CD4-positive, alpha-beta T cell (primary cell): ENCODE results near the gene SLC28A1. TPM values are rescaled to one million over a fixed set of nuclear protein-coding genes. Genes with fewer than 3 reads are reported as not detected.
"Not testable (repeated sequence)": the region's sequence is repeated elsewhere in the genome, so short reads cannot be mapped to it uniquely, and the experiment has no call there.

Experiments
- ATAC-seq: fragments of 200-7000 bp; cut with Tn5 transposase; one replicate; pipeline ENCODE4 v1.10.0; 2022; ENCODE audit warnings: mild to moderate bottlenecking; ENCODE audit not compliant: poor library complexity
- CTCF ChIA-PET: fragments of 350-600 bp; sonication (Branson Sonifier 250); formaldehyde crosslinking; loops from one replicate; lab custom pipeline; 2021; ENCODE audit warnings: antibody characterized with exemption, inconsistent platforms; lab: Charles Lee
- POLR2A ChIA-PET: fragments of 350-600 bp; sonication (Branson Sonifier 250); formaldehyde crosslinking; loops from one replicate; lab custom pipeline; 2021; ENCODE audit warnings: antibody characterized with exemption, inconsistent platforms; lab: Charles Lee
- DNase-seq, 14 experiments: peaks; one replicate each; pipeline ENCODE4 v3.0.0-alpha.2; 2013 to 2020; ENCODE audit warnings: mixed read lengths in 2 of 14
- H3K27ac ChIP-seq, 2 donors: one replicate each; pipeline versions ENCODE4 v1.5.1 to v1.7.0; 2013; ENCODE audit warnings: low read length in 2 of 2, low read depth in 1 of 2, mild to moderate bottlenecking in 1 of 2
- H3K27me3 ChIP-seq, 2 experiments: 1 replicate in 1 of 2; 2 replicates in 1 of 2; pipeline versions ENCODE4 v1.6.1 to v1.7.0; 2013; ENCODE audit warnings: low read length in 2 of 2, control low read depth in 1 of 2, mild to moderate bottlenecking in 1 of 2, moderate library complexity in 1 of 2; ENCODE audit not compliant: insufficient read depth in 2 of 2, control insufficient read depth in 1 of 2
- H3K36me3 ChIP-seq: one replicate; pipeline ENCODE4 v1.6.1; 2013; ENCODE audit warnings: low read length, control low read depth; ENCODE audit not compliant: insufficient read depth
- H3K4me1 ChIP-seq: one replicate; pipeline ENCODE4 v1.6.1; 2013; ENCODE audit warnings: low read length, control low read depth; ENCODE audit not compliant: insufficient read depth
- H3K4me3 ChIP-seq: one replicate; pipeline ENCODE4 v1.5.1; 2013; ENCODE audit warnings: mild to moderate bottlenecking, low read length, moderate library complexity
- H3K9me3 ChIP-seq, 2 experiments: 1 replicate in 1 of 2; 2 replicates in 1 of 2; pipeline versions ENCODE4 v1.6.1 to v1.7.0; 2013; ENCODE audit warnings: low read length in 2 of 2, mild to moderate bottlenecking in 2 of 2, control low read depth in 1 of 2, moderate library complexity in 1 of 2; ENCODE audit not compliant: control insufficient read depth in 1 of 2, insufficient read depth in 1 of 2
- H3K27ac Mint-ChIP-seq: one replicate; pipeline ENCODE4 v1.8.0; 2020; ENCODE audit warnings: mixed read lengths
- H3K27me3 Mint-ChIP-seq: one replicate; pipeline ENCODE4 v1.8.0; 2021; ENCODE audit warnings: mixed read lengths
- H3K36me3 Mint-ChIP-seq: one replicate; pipeline ENCODE4 v1.8.0; 2021; ENCODE audit warnings: low read depth, mixed read lengths
- H3K4me1 Mint-ChIP-seq: one replicate; pipeline ENCODE4 v1.8.0; 2021; ENCODE audit warnings: low read depth, mixed read lengths
- H3K4me3 Mint-ChIP-seq: one replicate; pipeline ENCODE4 v1.8.0; 2020; ENCODE audit warnings: mild to moderate bottlenecking, mixed read lengths
- H3K9me3 Mint-ChIP-seq: one replicate; pipeline ENCODE4 v1.8.0; 2020; ENCODE audit warnings: mixed read lengths
- intact Hi-C, 2 experiments: fragments of 100-400 bp; cut with DNase I in 1 of 2; cut with micrococcal nuclease in 1 of 2; formaldehyde crosslinking; loops; one replicate each; pipeline versions ENCODE4 v1.15.1 to v1.9.0; 2023 to 2025; cut with DNase I, micrococcal nuclease
- total RNA-seq, 174 experiments: library from RNA in 2 of 174; stranded (reverse) in 2 of 174; gene quantifications; one replicate each; pipeline ENCODE4 v1.2.3 and lab custom pipeline; 2021 to 2026
- TF ChIP-seq, protein P1 (sequence below): fragments of 200-600 bp; IDR thresholded peaks from one replicate; pipeline ENCODE4 v1.8.0; 2022; ENCODE audit warnings: antibody characterized with exemption, mild to moderate bottlenecking

Gene SLC28A1
- total RNA-seq, 2 experiments from 2014 or later = not detected

DNA sequence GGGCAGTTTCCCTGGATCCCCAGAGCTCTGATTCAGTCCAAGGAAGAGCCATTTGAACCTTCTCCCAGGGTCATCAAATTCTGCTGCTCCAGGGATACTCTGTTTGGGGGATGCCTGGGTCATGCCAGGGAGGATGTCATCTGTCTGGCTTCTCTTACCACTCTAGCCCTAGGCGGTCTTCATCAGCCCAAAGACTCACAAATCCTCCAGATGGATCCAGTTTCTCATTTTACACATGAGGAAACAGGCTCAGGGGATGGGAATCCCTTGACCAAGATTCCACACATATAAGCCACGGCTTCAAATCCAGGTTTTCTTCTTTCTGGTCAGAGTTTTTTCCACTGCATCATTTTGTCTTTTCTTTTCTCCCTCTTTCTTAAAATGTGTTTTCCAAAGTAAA is 36.7 kb downstream of the SLC28A1 start:
- TF ChIP-seq, protein P1, sequence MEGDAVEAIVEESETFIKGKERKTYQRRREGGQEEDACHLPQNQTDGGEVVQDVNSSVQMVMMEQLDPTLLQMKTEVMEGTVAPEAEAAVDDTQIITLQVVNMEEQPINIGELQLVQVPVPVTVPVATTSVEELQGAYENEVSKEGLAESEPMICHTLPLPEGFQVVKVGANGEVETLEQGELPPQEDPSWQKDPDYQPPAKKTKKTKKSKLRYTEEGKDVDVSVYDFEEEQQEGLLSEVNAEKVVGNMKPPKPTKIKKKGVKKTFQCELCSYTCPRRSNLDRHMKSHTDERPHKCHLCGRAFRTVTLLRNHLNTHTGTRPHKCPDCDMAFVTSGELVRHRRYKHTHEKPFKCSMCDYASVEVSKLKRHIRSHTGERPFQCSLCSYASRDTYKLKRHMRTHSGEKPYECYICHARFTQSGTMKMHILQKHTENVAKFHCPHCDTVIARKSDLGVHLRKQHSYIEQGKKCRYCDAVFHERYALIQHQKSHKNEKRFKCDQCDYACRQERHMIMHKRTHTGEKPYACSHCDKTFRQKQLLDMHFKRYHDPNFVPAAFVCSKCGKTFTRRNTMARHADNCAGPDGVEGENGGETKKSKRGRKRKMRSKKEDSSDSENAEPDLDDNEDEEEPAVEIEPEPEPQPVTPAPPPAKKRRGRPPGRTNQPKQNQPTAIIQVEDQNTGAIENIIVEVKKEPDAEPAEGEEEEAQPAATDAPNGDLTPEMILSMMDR = no peak
- Mint-ChIP-seq H3K4me1 (no peaks in the 10 kb centered on the region), H3K9me3 (no peaks in the 10 kb centered on the region), H3K4me3 (no peak overlapping the region), H3K27ac (no peak overlapping the region), H3K27me3 (no peaks in the 10 kb centered on the region), H3K36me3 (no peaks in the 10 kb centered on the region)
- H3K27ac ChIP-seq = no peak overlapping the region
- no peaks in the 10 kb centered on the region for H3K4me1 ChIP-seq
- CTCF ChIA-PET = no interaction called here
- POLR2A ChIA-PET = no interaction called here
- no peaks in the 10 kb centered on the region for H3K27me3 ChIP-seq
- no peaks in the 10 kb centered on the region for H3K36me3 ChIP-seq
- no peaks in the 10 kb centered on the region for H3K9me3 ChIP-seq
- ATAC-seq = no peak
- DNase-seq = no peak
- no peak overlapping the region for H3K4me3 ChIP-seq
- intact Hi-C loops = no loop called here

DNA sequence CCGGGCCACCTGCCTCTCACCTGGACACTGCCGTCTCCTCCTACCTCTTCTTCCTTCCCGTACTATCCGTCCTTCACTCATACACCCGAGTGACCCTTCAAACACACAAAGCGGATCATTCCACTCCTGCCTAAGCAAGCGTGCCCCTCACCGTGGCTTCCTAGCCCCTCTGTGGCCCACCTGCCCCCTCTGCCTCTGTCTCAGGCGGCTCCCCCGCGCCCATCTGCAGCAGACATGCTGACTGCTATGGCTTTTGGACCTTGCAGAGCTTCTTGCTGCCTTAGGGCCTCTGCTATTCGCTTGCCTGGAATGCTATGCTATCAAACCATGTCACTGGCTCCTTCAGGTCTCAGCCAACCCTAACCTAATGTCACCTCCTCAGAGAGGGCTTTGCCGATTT is 38.1 kb downstream of the SLC28A1 start:
- no peaks in the 10 kb centered on the region for H3K27me3 Mint-ChIP-seq
- no peak for ATAC-seq

DNA sequence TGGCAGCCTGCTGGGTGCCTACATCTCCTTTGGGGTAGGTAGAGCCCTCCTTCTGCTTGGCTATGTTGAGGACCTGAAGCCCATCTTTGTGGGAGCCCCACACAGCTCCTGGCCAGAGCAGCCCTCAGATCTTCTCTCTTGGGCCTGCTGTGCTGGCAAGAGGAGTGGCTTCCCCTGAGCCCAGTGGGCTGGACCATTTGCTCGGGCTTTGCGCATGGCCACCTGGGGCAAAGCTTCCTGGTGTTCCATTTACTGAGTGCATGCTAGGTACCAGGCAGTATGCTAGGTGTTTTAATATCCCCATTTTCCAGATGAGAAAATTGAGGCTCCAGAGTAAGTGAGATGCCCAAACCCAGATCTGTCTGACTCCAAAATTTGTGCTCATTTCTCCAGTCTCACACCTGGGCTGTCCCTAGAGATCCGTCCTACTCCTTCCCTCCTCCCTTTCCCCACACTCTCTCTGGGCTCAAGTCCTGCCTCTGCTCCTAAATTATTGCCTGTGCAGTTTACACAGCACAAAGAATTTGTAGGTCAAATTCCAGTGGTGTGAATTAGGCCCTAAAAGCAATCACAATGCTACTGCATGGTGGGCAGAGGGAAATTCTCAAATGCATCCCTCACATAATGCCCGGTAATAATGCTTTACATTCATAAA is 39.7 kb downstream of the SLC28A1 start:
- no peaks in the 10 kb centered on the region for H3K9me3 ChIP-seq
- peaks cover 3% of the 10 kb centered on the region for H3K4me1 ChIP-seq
- H3K27ac ChIP-seq = no peak overlapping the region
- Mint-ChIP-seq H3K9me3 (no peaks in the 10 kb centered on the region), H3K27ac (no peak overlapping the region), H3K4me3 (no peak overlapping the region), H3K4me1 (peaks cover 6% of the 10 kb centered on the region), H3K36me3 (no peaks in the 10 kb centered on the region), H3K27me3 (no peaks in the 10 kb centered on the region)
- no peaks in the 10 kb centered on the region for H3K36me3 ChIP-seq
- intact Hi-C loops = no loop called here
- no peak overlapping the region for H3K4me3 ChIP-seq
- no peak for DNase-seq
- CTCF ChIA-PET = no interaction called here
- no peak for ATAC-seq
- TF ChIP-seq, protein P1 = no peak
- no peaks in the 10 kb centered on the region for H3K27me3 ChIP-seq
- POLR2A ChIA-PET = no interaction called here

More for the DNA sequence above, 38.1 kb downstream of the SLC28A1 start:
- Histone ChIP-seq H3K27me3 (no peaks in the 10 kb centered on the region), H3K27ac (no peak overlapping the region), H3K36me3 (no peaks in the 10 kb centered on the region), H3K4me1 (no peaks in the 10 kb centered on the region), H3K4me3 (no peak overlapping the region), H3K9me3 (no peaks in the 10 kb centered on the region)
- intact Hi-C loops = no loop called here
- CTCF ChIA-PET = no interaction called here
- TF ChIP-seq, protein P1 = no peak
- Mint-ChIP-seq H3K36me3 (no peaks in the 10 kb centered on the region), H3K4me1 (no peaks in the 10 kb centered on the region), H3K4me3 (no peak overlapping the region), H3K27ac (no peak overlapping the region), H3K9me3 (no peaks in the 10 kb centered on the region)
- DNase-seq = no peak
- POLR2A ChIA-PET = no interaction called here

DNA sequence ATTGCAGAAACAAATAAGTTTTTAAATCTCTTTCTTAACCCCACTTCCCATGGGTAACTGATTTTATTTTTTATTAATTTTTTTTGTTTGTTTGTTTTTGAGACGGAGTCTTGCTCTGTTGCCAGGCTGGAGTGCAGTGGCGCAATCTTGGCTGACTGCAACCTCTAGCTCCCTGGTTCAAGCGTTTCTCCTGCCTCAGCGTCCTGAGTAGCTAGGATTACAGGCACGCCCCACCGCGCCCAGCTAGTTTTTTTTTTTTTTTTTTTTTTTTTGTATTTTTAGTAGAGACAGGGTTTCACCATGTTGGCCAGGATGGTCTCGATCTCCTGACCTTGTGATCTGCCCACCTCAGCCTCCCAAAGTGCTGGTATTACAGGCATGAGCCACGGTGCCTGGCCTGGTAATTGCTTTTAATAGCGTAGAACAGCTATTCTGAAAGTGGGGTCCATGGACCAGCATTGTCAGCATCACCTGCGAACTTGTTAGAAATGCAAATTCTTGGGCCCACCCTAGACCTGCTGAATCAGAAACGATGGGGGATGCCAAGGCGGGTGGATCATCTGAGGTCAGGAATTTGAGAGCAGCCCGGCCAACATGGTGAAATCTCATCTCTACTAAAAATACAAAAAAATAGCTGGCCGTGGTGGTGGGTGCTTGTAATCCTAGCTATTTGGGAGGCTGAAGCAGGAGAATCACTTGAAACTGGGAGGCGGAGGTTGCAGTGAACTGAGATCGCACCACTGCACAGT is 40.5 kb downstream of the SLC28A1 start:
- H3K27ac Mint-ChIP-seq, H3K27me3 ChIP-seq, H3K9me3 Mint-ChIP-seq, H3K36me3 Mint-ChIP-seq, POLR2A ChIA-PET, H3K27ac ChIP-seq, H3K36me3 ChIP-seq, H3K4me3 Mint-ChIP-seq, ATAC-seq, H3K27me3 Mint-ChIP-seq, DNase-seq, H3K4me3 ChIP-seq, H3K4me1 ChIP-seq, H3K4me1 Mint-ChIP-seq, intact Hi-C loops, H3K9me3 ChIP-seq: not testable (repeated sequence)
- CTCF ChIA-PET = interaction anchor here (0.6 kb wide), 1 partner anchor 25 kb away, joined by 4 read pairs; no protein-coding TSS in a partner anchor
